Nucleus accumbens (tissue), 56 donors: Measurements from ENCODE around the gene TRIM69.
"Not testable (repeated sequence)": the region's sequence is repeated elsewhere in the genome, so short reads cannot be mapped to it uniquely, and the experiment has no call there.

Source experiments
- DNase-seq, 56 donors: peaks; one replicate each; lab custom pipeline; 2025; lab: John Stamatoyannopoulos, UW

Gene TRIM69

DNA sequence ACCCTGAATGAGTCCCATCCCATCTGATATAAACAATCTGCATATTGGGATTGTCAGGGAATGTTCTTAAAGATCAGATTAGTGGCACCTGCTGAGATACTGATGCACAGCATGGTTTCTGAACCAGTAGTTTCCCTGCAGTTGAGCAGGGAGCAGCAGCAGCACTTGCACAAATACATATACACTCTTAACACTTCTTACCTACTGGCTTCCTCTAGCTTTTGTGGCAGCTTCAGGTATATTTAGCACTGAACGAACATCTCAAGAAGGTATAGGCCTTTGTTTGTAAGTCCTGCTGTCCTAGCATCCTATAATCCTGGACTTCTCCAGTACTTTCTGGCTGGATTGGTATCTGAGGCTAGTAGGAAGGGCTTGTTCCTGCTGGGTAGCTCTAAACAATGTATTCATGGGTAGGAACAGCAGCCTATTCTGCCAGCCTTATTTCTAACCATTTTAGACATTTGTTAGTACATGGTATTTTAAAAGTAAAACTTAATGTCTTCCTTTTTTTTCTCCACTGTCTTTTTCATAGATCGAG is 20.5 kb upstream of the TRIM69 start:
- no peak for DNase-seq

- no peak for DNase-seq
Measured at GRCh38 chr15:44716983-44717602, 19.2 kb upstream of the TRIM69 start.

DNA sequence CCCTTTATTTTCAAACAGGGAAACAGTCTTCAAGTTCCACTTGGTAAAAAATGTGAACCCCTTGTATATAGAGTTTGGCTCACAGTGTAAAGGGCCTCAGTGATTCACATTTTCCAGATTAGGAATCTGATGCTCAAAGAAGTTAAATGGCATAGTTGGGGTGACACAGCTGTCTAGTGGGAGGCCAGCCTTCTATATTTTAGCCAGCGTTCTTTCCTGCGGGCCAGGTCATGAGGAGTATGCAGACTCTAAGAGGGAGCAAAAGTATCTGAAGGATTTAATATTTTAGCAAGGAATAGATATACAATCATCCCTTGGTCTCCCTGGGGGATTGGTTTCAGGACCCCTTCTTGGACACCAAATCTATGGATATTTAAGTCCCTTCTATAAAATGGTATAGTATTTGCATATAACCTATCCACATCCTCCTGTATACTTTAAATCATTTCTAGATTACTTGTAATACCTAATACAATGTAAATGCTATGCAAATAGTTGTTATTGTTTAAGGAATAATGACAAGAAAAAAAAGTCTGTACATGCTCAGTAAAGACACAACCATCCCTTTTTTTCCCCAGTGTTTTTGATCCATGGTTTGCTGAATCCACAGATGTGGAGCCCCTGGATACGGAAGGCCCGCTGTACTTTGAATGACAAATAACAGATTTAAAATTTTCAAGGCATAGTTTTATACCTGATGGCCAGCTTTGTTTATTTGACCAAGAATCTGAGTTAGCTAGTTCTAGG is 18.0 kb upstream of the TRIM69 start:
- DNase-seq: no peak

DNA sequence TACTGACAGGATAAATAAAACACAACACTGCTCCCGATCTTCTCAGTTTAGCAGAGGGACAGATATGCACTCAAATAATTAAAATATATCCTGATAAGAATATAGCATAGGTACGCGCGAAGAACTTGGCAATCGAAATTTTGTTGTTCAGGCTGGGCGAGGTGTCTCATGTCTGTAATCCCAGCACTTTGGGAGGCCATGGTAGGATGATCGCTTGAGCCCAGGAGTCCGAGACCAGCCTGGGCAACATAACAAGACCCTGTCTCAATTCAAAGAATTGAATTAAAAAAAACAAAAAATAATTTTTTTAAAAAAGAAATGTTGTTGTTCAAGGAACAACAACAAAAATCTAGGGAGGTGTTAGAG is 17.4 kb upstream of the TRIM69 start:
- no peak for DNase-seq

- no peak for DNase-seq
Measured at GRCh38 chr15:44719293-44719999, 16.9 kb upstream of the TRIM69 start.

GRCh38 chr15:44720000-44720435 is 16.3 kb upstream of the TRIM69 start:
- DNase-seq: not testable (repeated sequence)

GRCh38 chr15:44720460-44721176 is 15.7 kb upstream of the TRIM69 start:
- DNase-seq: no peak

DNA sequence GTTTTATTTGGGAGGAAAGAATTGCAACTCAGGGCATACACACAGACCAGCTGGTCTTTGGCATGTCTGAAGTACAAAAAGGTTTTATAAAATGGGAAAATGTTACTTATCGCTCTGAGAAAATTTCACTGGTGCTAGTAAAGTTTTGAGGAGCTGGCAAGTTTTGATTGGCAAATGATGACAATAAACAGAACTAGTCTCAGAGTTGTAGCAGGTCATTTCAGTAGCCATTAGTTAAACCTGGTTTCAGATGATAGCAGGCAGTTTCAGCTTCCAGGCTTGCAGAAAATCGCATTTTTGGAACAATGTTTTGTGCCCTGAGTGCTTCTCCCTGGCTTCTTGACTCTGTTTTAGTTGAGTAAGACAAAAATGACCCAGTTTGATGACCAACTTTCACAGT is 14.3 kb upstream of the TRIM69 start:
- DNase-seq: no peak

DNA sequence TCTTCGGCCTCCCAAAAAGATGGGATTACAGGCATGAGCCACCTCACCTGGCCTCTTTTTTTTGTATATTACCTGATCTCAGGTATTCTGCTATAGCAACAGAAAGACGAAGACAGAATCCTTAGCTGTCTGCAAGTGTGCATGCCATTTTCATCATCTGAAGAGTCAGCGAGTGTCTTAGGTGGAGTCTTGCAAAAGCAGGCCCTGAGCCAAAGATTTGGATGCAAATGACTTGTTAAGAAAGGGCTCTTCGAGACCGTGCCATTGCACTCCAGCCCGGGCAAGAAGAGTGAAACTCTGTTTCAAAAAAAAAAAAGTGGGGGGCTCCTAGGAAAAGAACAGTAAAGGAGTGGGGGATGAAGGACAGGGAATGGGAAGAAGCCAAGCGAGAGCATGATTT is 10.2 kb upstream of the TRIM69 start:
- no peak for DNase-seq

- peak in 2 of 56 donors; percentile 4 to 21 for DNase-seq
Measured at GRCh38 chr15:44726568-44727484, 9.5 kb upstream of the TRIM69 start.

- DNase-seq: no peak
Measured at GRCh38 chr15:44727485-44728231, 8.7 kb upstream of the TRIM69 start.

DNA sequence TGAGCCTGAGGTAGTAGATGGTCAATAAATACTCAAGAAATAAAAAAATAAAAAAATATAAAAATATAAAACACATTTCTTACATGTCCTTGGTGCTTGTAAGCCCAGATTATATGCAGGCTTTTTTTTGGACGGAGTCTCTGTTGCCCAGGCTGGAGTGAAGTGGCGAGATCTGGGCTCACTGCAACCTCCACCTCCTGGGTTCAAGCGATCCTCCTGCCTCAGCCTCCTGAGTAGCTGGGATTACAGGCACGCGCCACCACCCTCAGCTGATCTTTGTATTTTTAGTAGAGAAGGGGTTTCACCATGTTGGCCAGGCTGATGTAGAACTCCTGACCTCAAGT is 8.1 kb upstream of the TRIM69 start:
- not testable (repeated sequence) for DNase-seq

DNA sequence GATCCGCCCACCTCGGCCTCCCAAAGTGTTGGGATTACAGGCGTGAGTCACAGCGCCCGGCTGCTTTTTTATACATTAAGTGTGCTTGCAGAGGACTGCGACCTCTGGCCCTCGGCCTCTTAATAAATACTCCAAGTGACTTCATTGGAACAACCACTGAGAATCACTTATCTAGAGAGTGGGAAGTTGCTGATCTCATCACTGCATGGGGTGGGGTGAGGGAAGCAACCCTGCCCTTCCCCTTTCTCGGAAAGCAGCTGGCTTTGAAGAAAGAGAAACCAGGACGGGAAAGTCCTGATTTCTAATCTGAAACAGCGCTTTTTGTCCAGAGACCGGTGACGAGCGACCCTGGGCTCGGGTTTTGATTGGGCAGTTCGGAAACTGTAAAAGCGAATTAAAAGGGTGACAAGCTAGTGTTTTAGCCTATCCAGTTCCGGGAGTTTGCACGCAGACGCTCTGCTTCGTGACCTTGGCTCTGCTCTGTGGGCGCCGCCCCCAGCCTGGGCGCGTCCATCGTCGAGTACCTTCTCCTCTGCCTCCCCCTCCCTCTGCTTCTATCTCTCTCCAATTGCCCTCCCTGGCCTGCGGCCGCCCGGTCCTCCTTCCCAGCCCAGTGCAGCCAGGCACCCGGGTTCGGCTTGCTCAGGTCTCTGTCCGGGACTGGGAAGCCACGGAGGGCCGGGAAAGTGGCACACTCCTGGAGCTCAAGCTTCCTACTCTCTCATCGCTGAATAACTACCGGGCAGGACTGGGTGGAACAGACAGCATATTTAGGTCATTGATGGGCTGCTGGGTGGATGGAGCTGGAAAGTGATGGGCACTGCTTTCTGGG is 7.5 kb upstream of the TRIM69 start:
- DNase-seq: peak; percentile 74 to 98 (median 93)

- peak in 19 of 56 donors; percentile 25 to 81 (median 56) for DNase-seq
Measured at GRCh38 chr15:44729408-44730127, 6.8 kb upstream of the TRIM69 start.

DNA sequence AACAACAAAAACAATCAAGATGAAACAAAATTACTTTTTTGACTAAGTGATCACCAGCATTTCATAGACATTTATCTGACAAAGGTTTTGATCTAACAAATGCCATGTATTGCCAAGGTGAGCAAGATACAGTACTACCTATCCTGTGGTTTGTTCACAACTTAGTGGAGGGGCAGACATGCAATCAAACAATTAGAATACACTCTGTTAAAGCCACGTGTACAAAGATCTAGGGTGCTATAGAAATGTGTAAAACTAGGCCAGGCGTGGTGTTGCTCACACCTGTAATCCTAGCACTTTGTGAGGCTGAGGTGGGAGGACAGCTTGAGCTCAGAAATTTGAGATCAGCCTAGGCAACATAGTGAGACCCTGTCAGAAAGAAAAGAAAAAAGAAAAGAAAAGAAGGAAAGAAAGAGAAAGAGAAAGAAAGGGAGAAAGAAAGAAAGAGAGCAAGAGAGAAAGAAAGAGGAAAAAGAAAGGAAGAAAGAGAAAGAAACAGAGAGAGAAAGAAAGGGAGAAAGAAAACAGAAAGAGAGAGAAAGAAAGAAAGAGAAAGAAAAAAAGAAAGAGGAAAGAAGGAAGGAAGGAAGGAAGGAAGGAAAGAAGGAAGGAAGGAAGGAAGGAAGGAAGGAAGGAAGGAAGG is 1.4 kb upstream of the TRIM69 start:
- no peak for DNase-seq

DNA sequence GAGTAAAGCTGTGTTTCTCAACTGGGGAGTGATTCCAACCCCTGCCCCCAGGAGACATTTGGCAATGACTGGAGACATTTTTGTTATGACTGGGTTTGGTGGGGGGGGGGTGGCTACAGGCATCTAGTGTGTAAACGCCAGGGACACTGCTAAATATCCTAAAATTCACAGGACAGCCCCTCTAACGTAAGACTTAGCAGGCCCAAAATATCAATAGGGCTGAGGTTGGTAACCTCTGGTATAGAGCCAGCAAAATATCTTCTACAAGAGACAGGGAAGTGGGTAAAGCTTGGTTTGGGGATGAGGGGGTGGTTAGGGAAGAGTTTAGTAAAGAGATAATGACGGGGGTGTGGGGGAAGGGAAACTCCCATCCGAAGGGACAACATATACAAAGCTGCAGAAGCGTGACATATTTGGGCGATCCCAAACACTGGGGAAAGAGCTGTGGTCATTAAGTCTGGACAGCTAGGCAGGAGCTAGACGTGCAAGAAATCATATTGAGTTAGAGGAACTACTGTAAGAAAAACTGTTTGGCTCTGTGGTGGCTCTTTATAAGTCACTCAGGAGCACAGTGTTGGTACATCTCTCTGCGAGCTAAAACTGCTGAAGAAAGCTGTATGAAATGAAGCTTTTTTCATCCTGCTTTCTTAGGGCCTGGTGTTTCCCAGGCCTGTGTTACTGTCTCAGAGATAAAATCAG is 697 bp upstream of the TRIM69 start:
- DNase-seq: no peak
